Mesenchymal stem cell (in vitro differentiated cells and primary cell): Measurements from ENCODE around the gene EGFL6. TPM values are rescaled to one million over a fixed set of nuclear protein-coding genes. Genes with fewer than 3 reads are reported as not detected.

ENCODE experiments used
- DNase-seq: peaks from one replicate; pipeline ENCODE4 v3.0.0-alpha.2; 2013
- H2AFZ ChIP-seq: one replicate; pipeline ENCODE4 v1.6.1; 2013; ENCODE audit warnings: low read depth, mild to moderate bottlenecking, control low read depth, inconsistent platforms, low read length, moderate library complexity
- H2AK5ac ChIP-seq: 2 replicates; pipeline ENCODE4 v1.6.1; 2013; ENCODE audit warnings: low read length, moderate library complexity, mild to moderate bottlenecking, inconsistent platforms; ENCODE audit not compliant: severe bottlenecking
- H2BK120ac ChIP-seq: one replicate; pipeline ENCODE4 v1.6.1; 2013; ENCODE audit warnings: low read depth, mild to moderate bottlenecking, inconsistent platforms, low read length, moderate library complexity
- H2BK12ac ChIP-seq, 2 experiments: one replicate each; pipeline ENCODE4 v1.6.1; 2013; ENCODE audit warnings: inconsistent platforms in 2 of 2, low read length in 2 of 2, mild to moderate bottlenecking in 2 of 2, moderate library complexity in 2 of 2, control low read depth in 1 of 2
- H2BK15ac ChIP-seq: one replicate; pipeline ENCODE4 v1.6.1; 2013; ENCODE audit warnings: mild to moderate bottlenecking, low read depth, inconsistent platforms; ENCODE audit not compliant: poor library complexity, severe bottlenecking
- H2BK5ac ChIP-seq: 2 replicates; pipeline ENCODE4 v1.6.1; 2013; ENCODE audit warnings: low read depth, mild to moderate bottlenecking, low read length, control low read depth, inconsistent platforms; ENCODE audit not compliant: poor library complexity, severe bottlenecking
- H3K14ac ChIP-seq, 2 experiments: one replicate each; pipeline ENCODE4 v1.6.1; 2013; ENCODE audit warnings: inconsistent platforms in 2 of 2, low read length in 2 of 2, control low read depth in 1 of 2, mild to moderate bottlenecking in 1 of 2, moderate library complexity in 1 of 2
- H3K18ac ChIP-seq, 2 experiments: one replicate each; pipeline ENCODE4 v1.6.1; 2013; ENCODE audit warnings: inconsistent platforms in 2 of 2, low read length in 2 of 2, control low read depth in 1 of 2, low read depth in 1 of 2, mild to moderate bottlenecking in 1 of 2
- H3K23ac ChIP-seq, 2 experiments: one replicate each; pipeline ENCODE4 v1.6.1; 2013; ENCODE audit warnings: inconsistent platforms in 2 of 2, low read length in 2 of 2, mild to moderate bottlenecking in 2 of 2, moderate library complexity in 2 of 2, control low read depth in 1 of 2
- H3K27ac ChIP-seq: 2 replicates; pipeline ENCODE4 v1.5.1; 2013; ENCODE audit warnings: mild to moderate bottlenecking, moderate library complexity, low read length, control low read depth, inconsistent platforms; ENCODE audit not compliant: poor library complexity, severe bottlenecking
- H3K27me3 ChIP-seq, 2 experiments: 2 replicates each; pipeline versions ENCODE4 v1.6.1 to v1.7.0; 2013; ENCODE audit warnings: low read length in 2 of 2, mild to moderate bottlenecking in 2 of 2, moderate library complexity in 2 of 2, control low read depth in 1 of 2, inconsistent platforms in 1 of 2; ENCODE audit not compliant: control insufficient read depth in 1 of 2, insufficient read depth in 1 of 2
- H3K36me3 ChIP-seq, 2 experiments: 2 replicates each; pipeline versions ENCODE4 v1.6.1 to v1.7.0; 2013; ENCODE audit warnings: low read length in 2 of 2, control low read depth in 1 of 2, inconsistent platforms in 1 of 2, low read depth in 1 of 2, mild to moderate bottlenecking in 1 of 2; ENCODE audit not compliant: insufficient read depth in 2 of 2, control insufficient read depth in 1 of 2
- H3K4ac ChIP-seq, 2 experiments: one replicate each; pipeline ENCODE4 v1.6.1; 2013; ENCODE audit warnings: inconsistent platforms in 2 of 2, low read length in 2 of 2, mild to moderate bottlenecking in 2 of 2, moderate library complexity in 2 of 2, control low read depth in 1 of 2, low read depth in 1 of 2
- H3K4me1 ChIP-seq: 2 replicates; pipeline ENCODE4 v1.6.1; 2013; ENCODE audit warnings: low read depth, low read length, control low read depth; ENCODE audit not compliant: control insufficient read depth, insufficient read depth
- H3K4me2 ChIP-seq: 2 replicates; pipeline ENCODE4 v1.6.1; 2013; ENCODE audit warnings: low read length, mild to moderate bottlenecking, inconsistent platforms; ENCODE audit not compliant: poor library complexity, severe bottlenecking
- H3K4me3 ChIP-seq, 2 experiments: 2 replicates each; pipeline versions ENCODE4 v1.5.1 to v1.7.0; 2013; ENCODE audit warnings: low read length in 2 of 2, mild to moderate bottlenecking in 2 of 2, control low read depth in 1 of 2, low read depth in 1 of 2; ENCODE audit not compliant: insufficient read depth in 1 of 2
- H3K79me1 ChIP-seq: replicated peaks from 2 replicates; pipeline ENCODE4 v1.6.1; 2013; ENCODE audit warnings: mild to moderate bottlenecking, control low read depth, low read length, inconsistent platforms; ENCODE audit not compliant: poor library complexity, severe bottlenecking
- H3K9ac ChIP-seq: 2 replicates; pipeline ENCODE4 v1.7.0; 2013; ENCODE audit warnings: mild to moderate bottlenecking, low read length, moderate library complexity
- H3K9me3 ChIP-seq: 2 replicates; pipeline ENCODE4 v1.7.0; 2013; ENCODE audit warnings: mild to moderate bottlenecking, low read length; ENCODE audit not compliant: control insufficient read depth
- H4K8ac ChIP-seq: one replicate; pipeline ENCODE4 v1.6.1; 2013; ENCODE audit warnings: inconsistent platforms, mild to moderate bottlenecking, low read length, moderate library complexity
- H4K91ac ChIP-seq: one replicate; pipeline ENCODE4 v1.6.1; 2013; ENCODE audit warnings: mild to moderate bottlenecking, low read length, inconsistent platforms
- WGBS: methylation state at CpG from one replicate; pipeline ENCODE4 v1.1.7; 2013; ENCODE audit warnings: mixed read lengths; 5-methylcytosine and 5-hydroxymethylcytosine counted together
- polyA plus RNA-seq, 2 experiments: library from polyadenylated mRNA; stranded (reverse); fragments of 200-250 nt; gene quantifications; one replicate each; pipeline ENCODE4 v1.2.3, GENCODE V29; 2013

Gene EGFL6, protein sequence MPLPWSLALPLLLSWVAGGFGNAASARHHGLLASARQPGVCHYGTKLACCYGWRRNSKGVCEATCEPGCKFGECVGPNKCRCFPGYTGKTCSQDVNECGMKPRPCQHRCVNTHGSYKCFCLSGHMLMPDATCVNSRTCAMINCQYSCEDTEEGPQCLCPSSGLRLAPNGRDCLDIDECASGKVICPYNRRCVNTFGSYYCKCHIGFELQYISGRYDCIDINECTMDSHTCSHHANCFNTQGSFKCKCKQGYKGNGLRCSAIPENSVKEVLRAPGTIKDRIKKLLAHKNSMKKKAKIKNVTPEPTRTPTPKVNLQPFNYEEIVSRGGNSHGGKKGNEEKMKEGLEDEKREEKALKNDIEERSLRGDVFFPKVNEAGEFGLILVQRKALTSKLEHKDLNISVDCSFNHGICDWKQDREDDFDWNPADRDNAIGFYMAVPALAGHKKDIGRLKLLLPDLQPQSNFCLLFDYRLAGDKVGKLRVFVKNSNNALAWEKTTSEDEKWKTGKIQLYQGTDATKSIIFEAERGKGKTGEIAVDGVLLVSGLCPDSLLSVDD
- polyA plus RNA-seq (2013, experiment 1 of 2) = 1.2 TPM
- polyA plus RNA-seq (2013, experiment 2 of 2) = 1.3 TPM

DNA sequence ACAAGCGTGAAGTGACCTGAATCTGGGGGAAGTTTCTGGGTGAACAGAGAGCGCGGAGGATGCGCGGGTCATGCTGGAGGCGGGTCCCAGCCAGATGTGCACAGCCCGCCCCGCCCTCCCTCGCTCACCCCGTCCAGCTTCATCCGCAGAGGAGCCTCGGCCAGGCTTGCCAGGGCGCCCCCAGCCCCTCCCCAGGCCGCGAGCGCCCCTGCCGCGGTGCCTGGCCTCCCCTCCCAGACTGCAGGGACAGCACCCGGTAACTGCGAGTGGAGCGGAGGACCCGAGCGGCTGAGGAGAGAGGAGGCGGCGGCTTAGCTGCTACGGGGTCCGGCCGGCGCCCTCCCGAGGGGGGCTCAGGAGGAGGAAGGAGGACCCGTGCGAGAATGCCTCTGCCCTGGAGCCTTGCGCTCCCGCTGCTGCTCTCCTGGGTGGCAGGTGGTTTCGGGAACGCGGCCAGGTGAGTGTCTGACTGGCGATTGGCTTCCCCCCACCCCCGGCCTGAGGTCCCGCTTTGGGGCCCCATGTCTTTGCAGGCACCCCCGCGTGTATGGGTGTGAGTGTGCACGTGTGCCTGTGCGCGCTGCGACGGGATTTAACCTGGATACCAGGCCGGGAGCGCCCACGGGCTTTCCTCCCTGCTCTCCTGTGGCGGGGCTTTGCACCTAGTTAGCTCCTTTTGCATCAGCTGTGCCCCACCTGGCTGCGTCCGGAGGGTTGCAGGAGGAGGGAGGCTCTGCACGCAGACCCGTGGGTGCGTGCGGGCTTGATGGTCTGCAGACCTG is at the start of gene EGFL6:
Gene EGFL6 (plus strand): TSS at position 123 of the 782 bp plus-strand sequence. CDS start 261 bp downstream, at position 384.
- Histone ChIP-seq H3K4me3 (peak within 1 kb of the TSS in 1 of 2 experiments; percentile 51), H2AFZ (no peak within 1 kb of the TSS)

DNA sequence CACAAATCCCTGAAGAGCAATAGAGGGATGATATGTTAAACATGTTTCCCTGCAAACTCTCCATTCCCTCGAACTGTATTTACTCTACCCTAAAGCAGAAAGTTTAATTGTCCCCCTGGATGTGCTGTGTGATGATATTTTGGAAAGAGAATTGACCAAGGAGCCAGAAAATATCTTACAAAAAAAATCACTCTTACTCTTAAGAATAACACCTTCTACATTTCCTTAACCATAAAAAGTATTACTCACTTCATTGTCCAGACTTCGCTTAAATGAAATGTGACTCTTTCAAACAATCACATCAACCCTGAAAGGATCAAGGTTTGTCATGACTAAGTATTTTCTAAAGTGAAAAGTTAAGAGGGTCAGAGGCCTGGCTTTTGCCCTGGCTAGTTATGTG is 49.0 kb upstream of the EGFL6 start:
- no peak overlapping the region for H3K4ac ChIP-seq
- no CpG with 5 or more reads among the region's 2 CpGs for WGBS
- no peak overlapping the region for H4K91ac ChIP-seq
- no peak overlapping the region for H3K4me3 ChIP-seq
- H3K79me1 ChIP-seq = no peaks in the 10 kb centered on the region
- no peak for DNase-seq
- no peaks in the 10 kb centered on the region for H3K36me3 ChIP-seq
- H3K9me3 ChIP-seq = no peaks in the 10 kb centered on the region
- no peak overlapping the region for H2BK15ac ChIP-seq
- no peak overlapping the region for H2BK5ac ChIP-seq
- no peak overlapping the region for H3K27ac ChIP-seq
- no peak overlapping the region for H2BK120ac ChIP-seq
- no peaks in the 10 kb centered on the region for H3K4me1 ChIP-seq
- H3K23ac ChIP-seq = no peak overlapping the region
- H2AK5ac ChIP-seq = no peak overlapping the region
- peak overlapping the region; percentile 57 for H3K9ac ChIP-seq
- peaks cover 0 to 49% of the 10 kb centered on the region in 2 experiments for H3K27me3 ChIP-seq
- no peak overlapping the region for H3K4me2 ChIP-seq
- no peak overlapping the region for H2BK12ac ChIP-seq
- no peak overlapping the region for H3K18ac ChIP-seq
- H2AFZ ChIP-seq = no peak overlapping the region
- H3K14ac ChIP-seq = no peak overlapping the region
- H4K8ac ChIP-seq = no peak overlapping the region

More for the DNA sequence above, at the start of gene EGFL6:
- H4K8ac ChIP-seq = no peak within 1 kb of the TSS
- DNase-seq = no peak
- H4K91ac ChIP-seq = no peak within 1 kb of the TSS
- no peak within 1 kb of the TSS for H3K14ac ChIP-seq
- WGBS = 3% methylated on average over 43 of the region's 57 CpGs
- H2AK5ac ChIP-seq = no peak within 1 kb of the TSS
- H3K27ac ChIP-seq = no peak within 1 kb of the TSS
- H3K18ac ChIP-seq = peak within 1 kb of the TSS in 1 of 2 experiments; percentile 21
- H3K27me3 ChIP-seq = peaks cover 38 to 91% of the 10 kb centered on the region in 2 experiments
- no peaks in the 10 kb centered on the region for H3K9me3 ChIP-seq
- no peak within 1 kb of the TSS for H2BK120ac ChIP-seq
- H2BK5ac ChIP-seq = no peak within 1 kb of the TSS
- H3K4me1 ChIP-seq = peaks cover 2% of the 10 kb centered on the region
- no peak within 1 kb of the TSS for H3K4me2 ChIP-seq
- H3K9ac ChIP-seq = no peak within 1 kb of the TSS
- no peak within 1 kb of the TSS for H2BK15ac ChIP-seq
- H3K23ac ChIP-seq = no peak within 1 kb of the TSS
- no peaks in the 10 kb centered on the region for H3K79me1 ChIP-seq
- H3K4ac ChIP-seq = no peak within 1 kb of the TSS
- H2BK12ac ChIP-seq = no peak within 1 kb of the TSS
- H3K36me3 ChIP-seq = no peaks in the 10 kb centered on the region

DNA sequence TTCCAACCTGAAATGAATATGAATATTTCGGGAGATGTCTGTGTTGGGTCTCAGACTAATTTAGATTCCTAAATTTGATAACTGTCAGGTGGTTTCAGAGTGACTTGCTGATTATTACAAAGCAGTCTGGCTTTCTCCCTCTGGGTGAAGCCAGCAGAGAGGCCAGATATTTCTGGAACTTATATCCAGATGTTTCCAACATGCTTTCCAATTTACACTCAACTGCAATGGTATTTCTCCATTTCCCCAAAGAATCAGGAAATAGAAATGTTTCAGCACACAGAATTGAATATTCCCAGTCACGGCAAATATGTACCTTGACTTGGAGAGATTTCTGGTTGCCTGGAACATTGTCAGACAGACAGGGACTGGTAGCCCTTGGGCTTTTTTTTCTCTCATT is 48.5 kb upstream of the EGFL6 start:
- WGBS = 86% methylated on average over 1 of the region's 2 CpGs
- no peak overlapping the region for H3K4ac ChIP-seq

DNA sequence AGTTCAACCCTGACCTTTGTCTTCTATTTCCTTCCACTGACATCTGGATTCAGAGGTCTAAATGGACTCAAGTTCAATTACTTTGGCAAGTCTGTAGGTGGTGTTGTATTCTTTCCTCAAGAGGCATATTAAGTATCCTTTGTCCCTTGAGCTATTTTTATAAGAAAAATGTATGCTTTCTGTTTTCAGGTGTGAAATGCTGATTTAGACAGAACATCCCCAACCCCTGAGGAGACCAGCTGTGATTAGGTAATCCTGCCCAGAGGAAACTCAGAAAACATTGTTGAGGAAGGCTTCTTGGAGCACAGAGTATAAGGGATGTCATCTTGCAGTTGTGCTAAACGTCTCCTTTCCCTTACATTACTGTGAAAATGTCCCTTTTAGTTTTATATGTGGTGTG is 46.6 kb upstream of the EGFL6 start:
- H2AK5ac ChIP-seq = no peak overlapping the region
- WGBS = no CpG with 5 or more reads among the region's 1 CpG

More for the DNA sequence above, 48.5 kb upstream of the EGFL6 start:
- Histone ChIP-seq H3K36me3 (no peaks in the 10 kb centered on the region), H4K8ac (no peak overlapping the region), H2AK5ac (no peak overlapping the region), H3K9ac (peak overlapping the region; percentile 57), H2BK5ac (no peak overlapping the region), H3K23ac (no peak overlapping the region), H3K14ac (no peak overlapping the region), H2BK12ac (no peak overlapping the region), H3K4me3 (no peak overlapping the region), H3K27me3 (peaks cover 0 to 46% of the 10 kb centered on the region in 2 experiments), H3K79me1 (no peaks in the 10 kb centered on the region), H2BK120ac (no peak overlapping the region), H3K27ac (no peak overlapping the region), H4K91ac (no peak overlapping the region), H3K18ac (no peak overlapping the region), H3K4me2 (no peak overlapping the region), H3K9me3 (no peaks in the 10 kb centered on the region), H3K4me1 (no peaks in the 10 kb centered on the region), H2AFZ (no peak overlapping the region), H2BK15ac (no peak overlapping the region)
- no peak for DNase-seq

More for the DNA sequence above, 46.6 kb upstream of the EGFL6 start:
- Histone ChIP-seq H3K23ac (no peak overlapping the region), H4K8ac (no peak overlapping the region), H3K9ac (no peak overlapping the region), H3K79me1 (no peaks in the 10 kb centered on the region), H3K4me2 (no peak overlapping the region), H4K91ac (no peak overlapping the region), H2BK15ac (no peak overlapping the region), H3K9me3 (no peaks in the 10 kb centered on the region), H2BK12ac (no peak overlapping the region), H3K27ac (no peak overlapping the region), H3K14ac (no peak overlapping the region), H3K4ac (no peak overlapping the region), H3K36me3 (no peaks in the 10 kb centered on the region), H3K4me1 (no peaks in the 10 kb centered on the region), H2AFZ (no peak overlapping the region), H2BK120ac (no peak overlapping the region), H3K18ac (no peak overlapping the region), H2BK5ac (no peak overlapping the region), H3K27me3 (peaks cover 0 to 37% of the 10 kb centered on the region in 2 experiments), H3K4me3 (no peak overlapping the region)
- DNase-seq = no peak
